Raji (cell line): ENCODE measurements around the gene CFAP44.

Experiments used
- POLR2A ChIP-seq: IDR thresholded peaks from 2 replicates; pipeline ENCODE4 v1.6.1; 2011; ENCODE audit warnings: low read depth, low read length, control low read depth; ENCODE audit not compliant: insufficient read depth

The CFAP44 gene, protein sequence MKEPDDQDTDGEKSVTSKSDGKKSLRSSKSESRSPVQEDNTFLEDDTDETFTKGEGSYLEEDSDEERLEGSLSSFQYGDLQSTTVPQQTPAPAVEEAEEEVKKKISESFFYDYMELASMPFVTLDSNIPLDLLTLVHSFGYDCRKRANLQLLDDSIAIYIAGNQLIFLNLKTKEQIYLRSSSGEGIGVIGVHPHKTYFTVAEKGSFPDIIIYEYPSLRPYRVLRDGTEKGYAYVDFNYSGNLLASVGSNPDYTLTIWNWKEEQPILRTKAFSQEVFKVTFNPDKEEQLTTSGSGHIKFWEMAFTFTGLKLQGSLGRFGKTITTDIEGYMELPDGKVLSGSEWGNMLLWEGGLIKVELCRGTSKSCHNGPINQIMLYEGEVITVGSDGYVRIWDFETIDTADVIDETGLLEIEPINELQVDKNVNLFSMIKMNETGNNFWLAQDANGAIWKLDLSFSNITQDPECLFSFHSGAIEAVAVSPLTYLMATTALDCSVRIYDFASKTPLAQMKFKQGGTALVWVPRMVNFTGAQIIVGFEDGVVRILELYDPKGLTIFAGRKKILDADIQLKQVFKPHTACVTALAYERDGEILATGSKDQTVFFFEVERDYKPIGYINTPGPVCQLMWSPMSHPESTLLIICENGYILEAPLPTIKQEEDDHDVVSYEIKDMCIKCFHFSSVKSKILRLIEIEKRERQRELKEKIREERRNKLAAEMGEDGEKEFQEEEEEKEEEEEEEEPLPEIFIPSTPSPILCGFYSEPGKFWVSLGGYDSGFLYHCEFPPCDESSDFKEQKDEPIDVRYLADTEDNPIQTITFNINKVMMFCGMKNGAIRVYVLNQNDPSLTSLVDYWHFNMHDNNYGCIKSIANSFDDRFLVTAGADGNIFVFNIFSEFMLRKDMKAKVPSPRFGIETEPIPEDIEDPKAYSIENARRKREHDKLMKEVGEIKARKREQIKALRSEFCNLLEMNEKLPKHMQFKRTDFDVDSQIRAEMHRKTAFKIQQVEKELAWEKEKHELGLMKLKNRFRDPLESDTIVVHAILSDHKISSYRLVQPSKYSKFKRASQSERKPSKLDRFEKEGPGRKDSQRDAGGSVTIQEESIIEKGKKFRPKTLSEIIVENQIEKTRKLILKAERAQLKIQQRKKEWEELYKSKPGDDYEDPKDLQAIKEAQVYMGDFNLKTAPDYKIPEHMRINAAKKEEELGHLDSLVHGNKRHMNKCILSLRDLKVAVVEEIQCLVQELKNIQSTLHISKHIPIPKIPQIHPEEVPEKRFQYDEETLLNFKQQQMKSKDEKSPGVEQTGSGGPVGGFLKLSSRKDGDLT (N-terminal part only)

DNA sequence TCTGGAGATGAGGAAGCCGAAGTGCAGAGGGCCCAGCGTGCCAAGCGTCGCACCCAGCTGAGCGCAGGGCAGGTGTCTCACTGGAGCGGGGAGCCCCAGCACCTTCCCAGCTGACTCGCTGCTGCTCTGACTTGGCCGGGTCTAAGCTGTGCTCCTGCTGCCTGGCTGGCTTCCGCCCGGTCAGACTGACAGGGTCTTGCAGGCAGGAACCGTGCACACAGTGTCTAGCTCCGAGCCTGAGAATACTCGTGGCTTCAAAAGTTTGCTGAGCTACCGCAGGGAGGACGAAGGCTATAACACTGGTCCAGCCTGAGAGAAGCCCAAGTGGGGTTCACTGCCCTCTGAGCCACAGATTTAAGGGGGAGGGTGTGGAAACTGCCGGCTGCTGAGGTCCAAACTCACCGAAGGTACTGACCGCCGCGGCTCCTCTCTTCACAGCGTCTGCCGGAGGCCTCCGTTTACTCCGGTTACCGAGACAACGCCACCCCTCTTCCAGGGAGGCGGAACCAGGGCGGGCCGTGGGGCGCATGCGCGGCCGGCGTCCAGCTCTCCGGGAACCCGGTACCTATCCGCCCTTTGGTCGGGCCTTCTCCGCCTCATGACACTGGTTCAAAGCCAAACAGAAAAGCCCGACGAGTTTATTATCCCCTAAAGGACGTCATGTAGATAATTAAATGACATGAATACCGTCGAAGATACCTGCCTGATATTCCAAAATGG, at the start of gene CFAP44:
TSS of gene CFAP44 (minus strand) at position 443 of the 720 bp plus-strand sequence. CDS start 7,829 bp downstream, outside the sequence.
- no peak for TF ChIP-seq POLR2A

DNA sequence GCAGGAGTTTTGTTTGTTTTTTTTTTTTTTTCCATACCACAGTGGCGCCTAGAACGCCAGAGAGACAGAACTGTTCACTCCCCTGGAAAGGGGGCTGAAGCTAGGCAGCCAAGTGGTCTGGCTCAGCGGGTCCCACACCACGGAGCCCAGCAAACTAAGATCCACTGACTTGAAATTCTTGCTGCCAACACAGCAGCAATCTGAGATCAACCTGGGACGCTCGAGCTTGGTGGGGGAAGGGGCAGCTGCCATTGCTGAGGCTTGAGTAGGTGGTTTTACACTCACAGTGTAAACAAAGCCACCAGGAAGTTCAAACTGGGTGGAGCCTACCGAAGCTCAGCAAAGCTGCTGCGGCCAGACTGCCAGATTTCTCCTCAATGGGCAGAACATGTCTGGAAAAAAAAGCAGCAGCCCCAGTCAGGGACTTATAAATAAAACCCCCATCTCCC, 43.9 kb upstream of the CFAP44 start:
- TF ChIP-seq POLR2A = no peak

DNA sequence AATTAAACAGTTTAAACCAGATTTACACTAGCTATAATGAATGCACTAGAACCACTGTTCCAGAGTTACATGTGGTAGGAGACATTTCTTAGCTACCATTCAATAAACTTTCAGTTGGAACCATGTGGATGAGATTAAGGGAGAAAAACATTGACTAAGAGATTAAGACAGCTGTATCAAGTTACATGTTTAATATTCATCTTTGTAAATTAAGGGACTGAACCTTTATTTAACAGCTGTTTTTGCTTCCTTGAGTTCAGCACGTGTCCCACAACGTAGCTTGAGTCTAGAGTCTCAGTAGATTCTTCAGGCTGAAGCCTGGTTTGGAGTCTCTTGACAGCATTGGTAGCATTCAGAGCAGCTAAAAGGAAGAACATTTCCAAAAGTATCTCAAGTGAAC, 27.2 kb upstream of the CFAP44 start:
- no peak for TF ChIP-seq POLR2A

DNA sequence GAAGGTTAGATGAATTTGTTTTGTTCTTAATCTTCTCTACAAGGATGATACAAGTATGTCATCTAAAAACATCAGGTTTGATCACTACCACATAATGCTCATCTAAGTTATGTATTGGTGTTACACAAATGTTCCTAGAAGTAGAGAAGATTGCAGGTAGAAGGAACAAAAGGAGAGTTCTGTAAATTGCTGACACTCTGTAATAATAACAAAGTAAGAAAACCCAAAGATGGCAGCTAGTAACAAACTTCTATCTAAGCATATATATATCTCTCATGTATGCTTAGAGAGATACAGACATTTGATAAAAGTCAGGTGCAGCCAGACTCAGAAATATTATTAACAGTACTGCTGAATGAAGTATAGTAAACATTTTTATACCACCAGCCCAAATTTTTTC, 20.2 kb upstream of the CFAP44 start:
- TF ChIP-seq POLR2A = no peak

DNA sequence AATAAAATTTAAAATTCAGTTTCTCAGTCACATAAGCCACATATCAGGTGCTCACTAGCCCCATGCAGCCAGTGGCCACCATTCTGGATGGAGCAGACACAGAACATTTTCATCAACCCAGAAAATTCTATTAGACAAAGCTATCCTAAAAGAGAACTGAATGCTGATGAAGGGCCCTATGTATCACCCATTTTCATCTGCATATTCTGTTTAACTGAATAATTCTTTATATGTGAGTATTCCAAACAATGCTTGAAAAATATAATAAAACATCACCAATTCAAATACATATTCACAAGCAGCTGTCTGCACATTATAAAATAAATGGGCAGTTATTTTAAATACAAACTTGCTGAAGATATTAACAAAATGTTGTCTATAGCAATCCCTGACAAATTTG, 14.2 kb upstream of the CFAP44 start:
- TF ChIP-seq POLR2A = no peak

DNA sequence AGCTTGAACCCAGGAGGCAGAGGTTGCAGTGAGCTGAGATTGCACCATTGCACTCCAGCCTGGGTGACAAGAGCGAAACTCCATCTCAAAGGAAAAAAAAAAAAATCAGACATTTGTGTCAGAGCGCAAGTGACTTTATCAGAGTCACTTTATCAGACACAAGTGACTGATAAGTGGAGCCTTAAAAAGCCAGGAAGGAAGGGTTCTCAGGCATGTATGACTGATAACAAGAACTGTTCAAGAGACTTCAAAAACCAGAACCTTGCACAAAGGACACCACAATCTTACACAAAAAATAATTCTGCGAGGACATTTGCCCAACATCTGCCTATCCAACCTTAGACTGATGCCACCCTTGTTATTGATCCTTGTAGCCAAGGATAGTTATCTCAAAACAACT, 13.3 kb upstream of the CFAP44 start:
- no peak for TF ChIP-seq POLR2A

DNA sequence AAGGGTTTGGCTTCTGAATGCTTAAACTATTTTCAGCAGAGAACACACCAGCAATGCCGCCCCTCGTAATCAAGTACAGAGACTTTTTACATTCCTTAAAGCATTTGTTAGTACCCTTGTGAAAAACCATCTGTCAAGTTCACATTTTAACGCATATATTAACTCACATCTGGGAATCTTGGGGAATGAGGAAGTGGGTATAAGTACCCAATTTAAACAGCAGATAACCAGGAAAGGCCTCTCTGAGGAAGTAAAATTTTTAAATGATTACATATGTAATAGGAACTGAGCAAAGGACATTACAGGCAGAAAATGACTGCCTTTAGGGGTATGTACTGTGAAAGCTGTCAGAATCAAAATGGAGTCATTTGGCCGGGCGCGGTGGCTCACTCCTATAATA, 12.8 kb upstream of the CFAP44 start:
- TF ChIP-seq POLR2A = no peak

DNA sequence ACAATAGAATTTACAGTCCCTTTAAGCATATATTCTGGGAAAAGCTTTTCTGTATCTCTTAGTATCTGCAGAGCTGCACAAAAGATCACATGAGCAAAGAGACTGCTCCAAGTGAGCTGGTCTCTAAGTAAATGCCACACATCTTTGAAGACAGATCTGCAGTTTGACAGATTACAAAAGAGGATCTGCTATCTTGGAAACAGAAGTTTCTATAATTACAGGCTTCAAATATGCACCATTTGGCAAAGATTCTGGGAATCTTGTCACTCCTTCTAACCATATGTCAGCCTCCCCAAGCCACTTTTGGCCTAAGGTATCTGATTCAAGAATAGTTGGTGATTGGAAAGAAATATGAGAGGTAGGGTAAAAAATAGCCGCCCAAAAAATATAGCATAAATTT, 9.6 kb upstream of the CFAP44 start:
- TF ChIP-seq POLR2A = no peak

DNA sequence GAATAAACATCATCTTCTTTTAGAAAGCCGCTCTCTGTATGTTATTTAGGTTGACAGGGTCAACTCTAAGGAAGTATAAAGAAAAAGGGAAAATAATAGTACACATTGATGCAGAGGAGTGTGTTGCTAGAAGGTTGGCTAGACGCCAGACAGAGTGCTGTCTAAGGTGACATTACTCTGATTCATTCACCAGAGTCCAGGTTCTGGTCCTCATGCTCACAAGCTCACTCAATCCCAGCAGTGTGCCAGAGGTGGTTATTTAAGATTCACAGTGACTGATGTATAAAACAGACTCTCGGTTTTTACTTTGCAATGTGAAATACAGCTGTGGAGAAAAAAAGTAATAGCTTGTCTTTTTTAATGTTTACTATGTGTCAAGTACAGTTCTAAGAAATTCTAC, 1.7 kb downstream of the CFAP44 start:
- no peak for TF ChIP-seq POLR2A

DNA sequence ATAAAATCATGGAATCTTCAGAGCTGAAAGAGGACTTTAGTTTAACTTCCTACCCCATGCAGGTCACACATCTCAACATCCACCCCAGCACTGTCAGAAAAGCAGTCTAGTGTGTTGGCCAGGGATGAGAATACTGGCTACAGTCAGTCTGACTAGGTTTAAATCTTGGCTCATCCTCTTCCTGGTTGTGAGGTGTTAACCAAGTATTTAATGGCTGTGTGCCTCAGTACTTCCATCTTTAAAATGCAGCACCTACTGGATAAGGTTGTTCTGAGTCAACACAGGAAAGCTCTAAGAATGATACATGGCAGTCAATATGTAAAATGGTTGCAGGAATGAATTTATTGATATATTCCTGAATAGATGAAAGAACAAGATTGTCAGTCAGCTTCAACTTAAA, 3.1 kb downstream of the CFAP44 start:
- TF ChIP-seq POLR2A = no peak

DNA sequence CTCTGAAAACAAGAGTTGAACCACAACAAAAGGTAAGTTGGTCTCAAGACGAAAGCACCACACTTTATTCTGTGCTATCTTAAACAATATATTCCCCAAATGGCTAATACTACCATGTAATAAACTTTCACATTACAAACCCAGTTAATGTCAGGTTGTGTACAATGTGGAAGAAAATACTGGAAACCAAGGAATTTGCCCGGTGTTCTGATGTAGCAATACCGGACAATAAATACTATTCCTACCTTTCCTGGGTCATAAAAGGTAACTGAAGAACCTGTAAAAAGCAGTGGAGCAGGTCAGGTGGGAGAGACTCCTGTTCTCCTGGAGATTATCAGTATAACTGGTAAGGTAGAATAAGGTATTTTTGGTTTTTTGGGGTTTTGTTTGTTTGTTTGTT, 3.9 kb downstream of the CFAP44 start:
- no peak for TF ChIP-seq POLR2A

DNA sequence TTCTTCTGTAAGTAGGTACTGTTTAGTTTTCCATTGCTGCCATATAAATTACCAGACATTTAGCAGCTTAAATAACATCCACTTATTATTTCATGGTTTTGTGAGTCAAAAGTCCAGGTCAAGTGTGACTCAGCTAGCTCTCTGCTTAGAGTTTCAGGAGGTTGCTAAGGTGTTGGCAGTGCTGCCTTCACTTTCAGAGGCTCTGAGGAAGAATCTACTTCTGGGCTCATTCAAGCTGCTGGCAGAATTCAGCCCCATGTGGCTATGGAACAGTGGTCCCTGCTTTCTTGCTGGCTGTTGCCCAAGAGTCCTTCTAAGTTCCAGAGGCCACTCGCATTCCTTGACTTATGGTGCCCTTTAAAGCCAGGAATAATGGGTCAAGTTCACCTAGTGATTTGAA, 4.5 kb downstream of the CFAP44 start:
- TF ChIP-seq POLR2A = no peak

DNA sequence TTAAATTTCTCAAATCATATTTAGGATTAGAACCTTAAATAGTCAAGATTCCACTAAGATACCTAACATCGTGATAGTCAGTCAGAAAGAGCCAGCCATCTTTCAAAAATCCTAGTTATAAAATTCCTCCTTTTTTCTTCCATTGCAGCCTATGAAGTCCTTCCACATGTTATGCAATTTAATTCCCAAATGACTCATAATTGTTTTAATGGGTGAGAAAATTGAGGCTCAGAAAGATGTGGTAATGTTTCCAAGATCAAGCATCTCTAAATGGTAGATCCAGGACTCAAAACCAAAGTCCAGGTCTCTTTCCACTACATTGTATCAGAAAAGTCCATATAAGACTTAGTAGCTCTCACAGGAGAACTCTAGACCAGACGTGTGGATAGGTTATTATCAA, 9.5 kb downstream of the CFAP44 start:
- no peak for TF ChIP-seq POLR2A

DNA sequence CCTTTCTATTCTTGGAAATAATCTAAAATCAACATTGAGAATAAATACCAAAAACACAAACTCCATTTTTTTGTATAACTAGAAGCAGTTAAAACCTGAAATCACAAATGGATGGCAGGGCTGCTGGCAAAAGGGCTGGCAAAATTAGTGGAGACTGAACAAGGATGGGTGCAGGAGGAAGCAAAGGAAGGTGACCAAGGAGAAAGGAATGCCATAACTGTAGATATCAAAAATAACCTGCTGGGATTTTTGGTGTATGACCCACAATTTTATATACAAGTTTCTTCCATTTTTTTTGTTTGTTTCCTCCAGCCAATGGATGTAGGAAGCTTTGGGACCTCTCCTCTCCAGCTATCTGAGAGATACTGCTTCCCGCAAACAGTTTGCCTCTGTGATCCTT, 12.7 kb downstream of the CFAP44 start:
- no peak for TF ChIP-seq POLR2A
